Ecto neural progenitor cell (in vitro differentiated cells): ENCODE results near the gene ACOD1.
"Not testable (repeated sequence)": the region's sequence is repeated elsewhere in the genome, so short reads cannot be mapped to it uniquely, and the experiment has no call there.

Source experiments
- DNase-seq: peaks from one replicate; pipeline ENCODE4 v3.0.0-alpha.2; 2018; ENCODE audit warnings: low spot score

ACOD1 gene

DNA sequence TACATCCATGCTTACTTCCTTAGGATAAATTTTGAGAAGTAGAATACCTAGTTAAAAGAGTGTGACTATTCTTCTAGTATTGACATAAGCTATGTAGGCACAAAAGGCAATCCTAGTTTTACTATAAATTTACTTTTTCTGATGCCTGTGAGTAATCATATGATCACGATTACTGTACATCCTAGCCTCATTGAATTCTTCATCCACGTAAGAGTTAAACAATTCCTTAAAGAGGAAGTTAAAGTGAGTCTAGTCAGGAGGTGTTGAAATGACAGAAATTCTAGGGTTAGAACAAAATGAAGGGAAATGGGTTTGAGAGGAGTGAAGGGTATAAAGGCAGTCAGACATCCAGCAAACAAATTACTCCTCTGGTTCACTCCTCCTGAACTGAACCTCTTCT, at the start of gene ACOD1:
ACOD1 (plus strand) TSS at position 363 of the 400 bp plus-strand sequence. CDS start 48 bp downstream, outside the sequence.
- DNase-seq: no peak

DNA sequence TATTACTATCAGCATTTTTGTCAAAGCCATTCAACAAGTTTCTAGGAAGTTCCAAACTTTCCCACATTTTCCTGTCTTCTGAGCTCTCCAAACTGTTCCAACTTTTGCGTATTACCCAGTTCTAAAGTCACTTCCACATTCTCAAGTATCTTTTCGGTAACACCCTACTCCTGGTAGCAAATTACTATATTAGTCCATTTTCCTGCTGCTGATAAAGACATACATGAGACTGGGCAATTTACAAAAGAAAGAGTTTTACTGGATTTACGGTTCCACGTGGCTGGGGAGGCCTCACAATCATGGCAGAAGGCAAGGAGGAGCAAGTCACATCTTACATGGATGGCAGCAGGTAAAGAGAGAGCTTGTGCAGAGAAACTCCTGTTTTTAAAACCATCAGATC, 49.2 kb upstream of the ACOD1 start:
- DNase-seq: not testable (repeated sequence)

DNA sequence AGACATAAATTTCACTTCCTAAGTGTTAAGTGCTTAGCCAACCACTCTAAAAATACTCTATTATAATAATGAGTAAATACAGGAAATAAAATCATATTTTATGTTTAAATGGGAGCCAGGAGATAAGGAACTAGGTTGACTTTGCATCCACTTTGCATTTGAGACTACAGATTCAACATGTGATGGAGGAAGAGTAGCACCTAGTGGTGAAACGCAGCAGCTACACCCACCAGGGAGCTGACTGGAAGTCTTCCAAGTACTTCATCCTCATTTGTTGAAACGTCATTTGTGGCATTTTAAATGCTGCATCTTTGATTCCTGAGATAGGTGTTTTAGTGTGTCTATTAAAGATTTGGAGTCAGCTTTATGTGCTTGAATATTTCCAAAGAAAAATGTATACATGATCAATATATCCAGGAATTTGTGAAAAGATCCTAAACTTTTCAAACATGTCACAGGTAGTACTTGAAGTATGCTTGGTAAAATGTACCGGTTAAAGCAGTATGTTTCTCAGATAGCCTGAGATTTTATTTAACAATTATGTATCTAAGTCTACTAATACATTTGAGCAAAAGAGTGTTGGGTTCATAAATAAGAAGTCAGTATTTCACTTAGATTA, 44.7 kb upstream of the ACOD1 start:
- DNase-seq: peak; percentile 71

DNA sequence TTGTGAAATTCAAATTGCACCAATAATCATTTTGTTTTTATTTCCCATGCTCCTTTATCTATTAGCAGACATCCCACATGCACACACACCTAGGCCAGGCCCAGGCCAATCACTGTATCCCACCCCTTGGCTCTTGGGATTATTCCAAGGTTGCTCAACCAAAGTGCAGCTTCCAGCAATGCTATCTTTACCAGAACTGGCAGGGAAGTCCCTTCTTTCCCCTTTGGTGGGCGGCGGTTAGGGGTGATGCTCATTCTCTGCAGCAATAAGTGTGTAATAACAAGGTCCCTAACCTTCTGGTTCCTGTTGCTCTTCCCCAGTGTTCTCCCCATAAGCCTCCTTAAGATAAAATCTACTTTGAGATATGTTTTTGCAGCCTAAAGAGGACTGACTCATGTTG, 43.8 kb upstream of the ACOD1 start:
- DNase-seq: no peak

DNA sequence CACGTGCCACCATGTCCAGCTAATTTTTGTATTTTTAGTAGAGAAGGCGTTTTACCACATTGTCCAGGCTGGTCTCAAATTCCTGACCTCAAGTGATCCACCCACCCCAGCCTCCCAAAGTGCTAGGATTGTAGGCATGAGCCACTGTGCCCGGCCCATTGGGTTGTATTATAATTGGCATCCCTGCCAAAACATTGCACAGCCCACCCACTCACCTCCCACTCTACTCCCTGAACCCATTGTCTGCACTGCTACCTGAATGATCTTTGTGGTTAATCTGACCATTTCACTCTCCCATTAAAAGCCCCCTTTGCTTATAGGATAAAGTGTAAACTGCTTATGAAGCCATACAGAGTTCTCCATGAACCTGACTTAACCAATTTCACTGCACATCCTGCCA, 35.8 kb upstream of the ACOD1 start:
- DNase-seq: no peak

DNA sequence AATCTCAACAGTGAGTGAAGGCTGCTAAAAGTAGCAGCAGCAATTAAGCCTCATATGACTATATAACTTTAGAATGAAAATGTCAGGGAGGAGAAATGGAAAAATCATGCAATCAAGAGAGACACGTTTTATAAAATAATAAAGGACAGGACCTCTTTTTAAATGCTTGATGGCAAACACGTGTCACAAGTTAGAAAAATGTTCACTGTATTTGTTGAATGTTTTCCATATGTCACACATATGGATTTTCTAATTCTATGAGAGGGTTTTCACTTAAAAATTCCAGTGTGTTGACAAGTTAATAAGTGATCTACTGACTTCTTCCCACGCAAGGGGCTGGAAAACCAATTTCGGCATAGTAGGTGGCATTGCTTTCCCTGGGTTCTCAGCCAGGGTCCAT, 34.4 kb upstream of the ACOD1 start:
- DNase-seq: no peak

DNA sequence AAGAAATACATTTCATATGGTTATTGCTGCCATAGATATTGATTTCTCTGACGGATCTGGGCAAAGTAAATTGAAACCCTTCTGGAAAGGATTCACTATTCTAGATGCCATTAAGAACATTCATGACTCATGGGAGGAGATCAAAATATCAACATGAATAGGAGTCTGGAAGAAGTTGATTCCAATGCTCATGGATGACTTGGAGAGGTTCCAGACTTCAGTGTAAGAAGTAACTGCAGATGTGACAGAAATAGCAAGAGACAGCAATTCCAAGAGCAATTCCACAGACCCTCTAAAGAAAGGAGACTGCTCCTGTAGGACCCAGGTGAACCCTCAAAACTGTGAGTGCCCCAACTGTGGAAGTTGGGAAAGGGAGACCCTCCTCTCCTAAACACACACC, 31.2 kb upstream of the ACOD1 start:
- DNase-seq: no peak

DNA sequence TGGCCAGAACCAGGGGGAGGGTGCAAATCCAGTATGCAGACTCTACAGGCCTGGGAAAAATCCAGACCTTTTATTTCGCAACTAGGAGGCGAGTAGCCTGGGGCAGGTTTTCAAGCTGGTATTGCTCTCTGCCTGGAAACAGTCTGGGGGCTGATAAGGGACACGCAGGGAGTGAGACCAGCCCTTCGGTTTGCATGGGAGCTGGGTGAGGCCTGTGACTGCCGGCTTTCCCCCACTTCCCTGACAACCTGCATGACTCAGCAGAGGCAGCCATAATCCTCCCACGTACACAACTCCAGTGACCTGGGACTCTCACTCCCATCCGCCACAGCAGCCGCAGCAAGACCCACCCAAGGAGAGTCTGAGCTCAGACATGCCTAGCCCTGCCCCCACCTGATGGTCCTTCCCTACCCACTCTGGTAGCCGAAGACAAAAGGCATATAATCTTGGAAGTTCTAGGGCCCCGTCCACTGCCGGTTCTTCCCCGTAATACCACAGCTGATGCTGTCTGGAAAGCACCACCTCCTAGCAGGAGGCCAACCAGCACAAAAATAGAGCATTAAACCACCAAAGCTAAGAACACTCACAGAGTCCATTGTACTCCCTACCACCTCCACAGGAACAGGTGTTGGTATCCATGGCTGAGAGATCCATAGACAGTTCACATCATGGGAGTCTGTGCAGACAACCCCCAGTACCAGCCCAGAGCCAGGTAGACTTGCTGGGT, 30.4 kb upstream of the ACOD1 start:
- DNase-seq: not testable (repeated sequence)

DNA sequence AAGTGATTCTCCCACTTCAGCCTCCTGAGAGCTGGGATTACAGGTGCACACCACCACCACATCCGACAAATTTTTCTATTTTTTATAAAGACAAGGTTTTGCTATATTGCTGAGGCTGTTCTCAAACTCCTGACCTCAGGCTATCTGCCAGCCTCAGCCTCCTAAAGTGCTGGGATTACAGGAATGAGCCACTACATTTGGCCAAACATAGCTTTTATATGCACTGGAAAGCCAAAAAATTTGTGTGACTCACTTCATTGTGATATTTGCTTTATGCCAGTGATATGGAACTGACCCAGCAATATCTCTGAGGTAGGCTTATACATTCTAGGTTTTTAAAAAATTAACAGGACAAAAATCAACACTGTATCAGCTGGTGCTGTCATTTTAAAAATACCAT, 26.8 kb upstream of the ACOD1 start:
- no peak for DNase-seq

DNA sequence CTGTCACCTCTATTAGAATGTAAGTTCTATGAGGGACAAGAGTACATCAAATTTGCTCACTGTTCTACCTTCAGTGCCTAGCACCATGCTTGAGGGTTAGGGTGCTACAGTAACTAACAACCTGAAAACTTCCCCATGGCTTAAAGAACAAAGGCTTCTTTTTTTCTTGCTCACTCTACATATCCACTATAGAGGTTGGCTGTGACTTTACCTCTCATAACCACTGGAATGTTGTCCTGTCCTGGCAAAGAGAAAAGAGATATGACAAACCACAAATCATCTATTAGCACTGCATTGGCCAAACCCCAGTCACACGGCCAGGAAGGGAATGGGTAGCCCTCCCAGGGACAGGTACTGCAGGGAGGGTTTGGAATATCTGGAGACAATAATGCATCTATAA, 23.2 kb upstream of the ACOD1 start:
- DNase-seq: no peak

DNA sequence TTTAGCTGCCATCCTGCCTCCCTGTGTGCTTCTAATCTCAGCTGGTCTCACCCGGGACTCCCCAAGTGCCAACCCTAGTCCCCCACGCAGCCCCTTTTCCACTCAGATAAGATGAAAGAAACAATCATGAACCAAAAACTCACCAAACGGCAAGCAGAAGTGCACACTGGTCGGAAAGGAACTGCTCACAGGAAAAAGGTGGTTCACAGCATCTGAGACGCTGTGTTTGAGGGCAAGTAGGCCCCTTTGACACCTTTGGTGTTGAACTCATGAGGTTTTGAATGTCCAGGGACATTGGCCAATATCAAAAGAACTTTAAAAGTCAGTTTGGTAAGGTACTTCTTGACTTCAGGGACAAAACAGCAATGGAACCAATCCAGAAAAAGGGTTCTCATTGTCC, 20.4 kb upstream of the ACOD1 start:
- DNase-seq: no peak

DNA sequence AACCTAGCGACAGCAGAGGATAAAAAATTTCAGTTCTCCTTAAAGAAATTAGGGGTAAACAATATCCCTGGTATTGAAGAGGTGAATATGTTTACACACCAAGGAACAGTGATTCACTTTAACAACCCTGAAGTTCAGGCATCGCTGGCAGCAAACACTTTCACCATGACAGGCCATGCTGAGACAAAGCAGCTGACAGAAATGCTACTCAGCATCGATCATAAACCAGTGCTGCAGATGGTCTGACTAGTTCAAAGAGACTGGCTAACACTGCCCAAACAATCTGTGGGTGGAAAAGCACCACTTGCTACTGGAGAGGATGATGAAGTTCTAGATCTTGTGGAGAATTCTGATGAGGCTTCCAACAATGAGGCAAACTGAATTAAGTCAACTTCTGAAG, 19.9 kb upstream of the ACOD1 start:
- DNase-seq: no peak

DNA sequence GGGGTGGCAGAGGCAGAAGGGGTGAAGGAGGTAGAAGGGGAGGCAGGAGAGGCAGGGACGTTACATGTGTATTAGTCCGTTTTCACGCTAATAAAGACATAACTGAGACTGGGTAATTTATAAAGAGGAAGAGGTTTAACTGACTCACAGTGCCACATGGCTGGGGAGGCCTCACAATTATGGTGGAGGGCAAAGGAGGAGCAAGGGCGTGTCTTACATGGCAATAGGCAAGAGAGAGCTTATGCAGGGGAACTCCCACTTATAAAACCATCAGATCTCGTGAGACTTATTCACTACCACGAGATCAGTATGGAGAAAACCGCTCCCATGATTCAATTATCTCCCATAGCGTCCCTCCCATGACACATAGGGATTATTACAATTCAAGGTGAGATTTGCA, 19.0 kb upstream of the ACOD1 start:
- no peak for DNase-seq

DNA sequence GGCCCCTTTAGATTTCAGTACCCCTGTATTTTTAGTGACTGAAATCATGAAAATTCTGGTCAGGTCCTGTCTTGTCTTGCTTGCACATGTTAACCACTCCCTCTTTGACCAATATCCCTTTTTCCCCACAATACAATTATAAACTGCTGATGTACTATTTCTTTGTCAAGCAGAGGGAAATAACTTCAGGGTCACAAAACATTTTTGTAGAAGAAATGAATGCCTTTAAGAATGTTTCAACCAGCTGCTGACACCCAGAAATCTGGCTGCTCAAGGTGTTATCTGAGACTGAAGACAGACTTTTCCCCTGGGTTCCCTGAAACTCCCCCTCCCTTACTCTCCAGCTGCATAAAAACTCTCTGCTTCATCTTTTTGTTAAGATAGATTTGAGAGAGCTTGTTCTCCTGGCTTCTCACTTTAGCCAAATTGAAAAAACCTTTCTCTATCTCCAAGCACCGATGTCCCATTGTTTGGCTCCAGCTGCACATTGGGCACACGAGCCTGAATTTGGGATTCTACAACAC, 18.4 kb upstream of the ACOD1 start:
- no peak for DNase-seq

DNA sequence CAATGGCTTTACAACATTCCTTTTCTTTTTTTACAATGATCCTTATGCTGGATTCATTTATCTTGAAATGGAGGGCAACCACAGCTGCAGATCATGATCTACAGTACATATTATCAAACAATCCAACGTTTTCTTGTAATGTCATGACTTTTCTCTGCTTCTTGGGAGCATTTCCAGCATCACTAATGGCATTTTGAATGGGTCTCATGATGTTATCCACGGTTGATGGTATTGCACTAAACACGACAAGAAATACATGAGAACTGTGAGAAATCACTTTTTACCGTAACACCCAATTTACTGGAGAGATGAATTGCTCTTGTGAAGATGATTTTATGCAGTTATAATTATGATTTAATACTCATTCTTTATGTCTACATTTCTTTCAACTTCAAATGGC, 16.2 kb upstream of the ACOD1 start:
- no peak for DNase-seq

DNA sequence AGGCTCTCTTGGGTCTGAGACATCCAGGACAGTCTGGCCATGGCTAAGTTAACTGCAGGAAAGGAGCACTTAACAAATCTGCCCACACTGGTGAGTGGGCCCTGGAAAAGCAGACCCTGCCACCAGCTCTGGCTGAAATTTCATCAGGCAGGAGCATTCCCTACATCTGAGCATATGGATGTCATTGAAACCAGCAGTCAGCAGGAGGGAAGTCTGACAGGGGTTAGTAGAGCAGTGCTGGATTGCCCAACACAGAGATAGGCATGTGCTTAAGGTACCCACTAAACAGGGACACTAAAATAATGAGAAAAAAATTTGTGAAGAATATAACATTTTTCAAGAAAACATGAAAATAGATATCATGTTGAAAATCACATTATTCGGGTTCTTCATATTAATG, 13.6 kb upstream of the ACOD1 start:
- no peak for DNase-seq

DNA sequence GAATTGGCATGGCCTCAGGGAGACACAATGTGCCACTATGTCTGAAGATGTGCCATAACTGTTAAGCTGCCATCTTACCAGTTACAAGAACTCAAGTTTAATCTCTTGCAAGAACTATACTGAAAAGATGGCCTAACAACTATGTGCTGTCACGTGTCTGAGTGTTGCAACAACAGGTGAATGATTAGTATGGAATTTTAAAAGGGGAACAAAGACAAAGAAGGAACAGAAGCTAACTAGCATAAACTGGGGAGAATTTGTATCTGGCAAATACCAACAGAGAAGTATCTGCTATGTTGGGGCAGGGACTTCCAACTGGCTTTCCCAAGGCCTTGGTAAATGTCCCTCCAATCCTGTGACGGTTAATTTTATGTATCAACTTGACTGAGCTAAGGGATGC, 11.5 kb upstream of the ACOD1 start:
- DNase-seq: no peak

DNA sequence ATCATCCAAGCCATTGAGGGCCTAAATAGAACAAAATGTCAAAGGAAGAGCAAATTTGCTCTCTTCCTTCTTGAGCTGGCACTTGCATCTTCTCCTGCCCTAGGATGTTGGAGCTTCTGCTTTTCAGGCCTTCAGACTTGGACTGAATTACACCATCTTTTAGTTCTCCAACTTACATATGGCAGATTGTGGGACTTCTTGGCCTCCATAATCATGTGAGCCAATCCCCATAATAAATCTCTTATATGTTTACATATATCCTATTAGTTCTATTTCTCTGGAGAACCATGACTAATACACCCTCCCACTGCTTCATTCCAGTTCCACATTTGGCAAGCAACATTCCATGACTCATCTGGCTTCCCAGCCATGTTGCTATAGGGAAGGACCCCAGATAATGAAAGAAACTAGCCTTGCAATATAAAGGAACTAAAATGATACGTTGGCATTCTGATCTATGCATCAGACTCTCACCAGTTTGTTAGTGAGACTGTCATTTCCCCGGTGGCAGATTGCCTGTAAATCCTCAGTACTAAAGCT, 11.0 kb upstream of the ACOD1 start:
- DNase-seq: no peak

DNA sequence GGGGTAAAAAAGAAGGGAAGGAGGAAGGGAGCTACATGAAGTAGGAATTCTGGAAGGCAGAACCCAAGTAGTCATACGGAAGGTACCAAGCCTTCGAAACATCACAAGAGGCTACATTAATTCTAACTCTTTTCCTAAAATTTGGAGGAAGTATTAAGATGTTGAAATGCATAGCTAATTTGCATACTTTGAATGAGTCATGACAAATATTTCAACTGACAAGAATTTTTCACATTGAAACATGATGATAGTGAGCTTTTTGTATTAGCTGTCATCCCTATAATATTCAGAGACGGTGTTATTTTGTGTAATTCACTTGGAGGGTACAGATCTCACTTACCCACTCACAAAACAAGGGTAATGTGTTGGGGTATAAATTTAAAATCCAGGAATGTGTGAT, 9.1 kb upstream of the ACOD1 start:
- no peak for DNase-seq

DNA sequence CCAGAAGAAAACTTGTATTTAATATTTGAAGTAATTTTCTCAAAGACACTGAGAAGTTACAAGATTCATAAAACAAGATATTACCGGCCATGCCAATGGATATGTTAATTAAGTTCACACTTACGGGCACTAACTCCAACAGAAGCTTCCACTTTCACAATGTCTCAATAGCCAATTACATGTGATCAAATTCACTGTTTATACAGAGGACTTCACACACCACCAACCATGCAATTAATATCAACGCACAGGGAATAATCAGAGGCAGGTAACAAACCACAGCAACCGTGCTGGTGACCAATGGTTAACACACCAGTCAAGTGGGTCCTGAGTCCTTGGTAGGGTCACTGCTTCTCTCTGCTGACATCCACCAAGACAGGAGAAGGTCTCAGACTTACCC, 5.9 kb upstream of the ACOD1 start:
- DNase-seq: no peak

DNA sequence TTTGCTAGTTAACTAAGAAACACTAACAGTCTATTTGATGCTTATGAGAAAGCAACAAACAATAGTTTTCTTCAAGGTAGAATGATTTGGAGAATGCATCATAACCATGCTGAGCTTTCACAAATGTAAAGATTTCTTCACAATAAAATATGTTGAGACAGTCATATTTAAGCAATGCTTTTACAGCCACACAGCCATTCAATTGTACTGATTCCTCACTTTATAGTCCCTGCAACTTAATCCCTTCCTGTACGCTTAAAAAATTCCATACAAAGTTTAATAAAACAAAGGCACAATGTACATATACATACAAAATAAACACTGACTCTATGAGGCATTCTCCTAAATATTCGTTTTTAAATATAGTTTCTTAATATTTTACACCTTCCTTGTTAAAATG, 4.7 kb upstream of the ACOD1 start:
- no peak for DNase-seq

DNA sequence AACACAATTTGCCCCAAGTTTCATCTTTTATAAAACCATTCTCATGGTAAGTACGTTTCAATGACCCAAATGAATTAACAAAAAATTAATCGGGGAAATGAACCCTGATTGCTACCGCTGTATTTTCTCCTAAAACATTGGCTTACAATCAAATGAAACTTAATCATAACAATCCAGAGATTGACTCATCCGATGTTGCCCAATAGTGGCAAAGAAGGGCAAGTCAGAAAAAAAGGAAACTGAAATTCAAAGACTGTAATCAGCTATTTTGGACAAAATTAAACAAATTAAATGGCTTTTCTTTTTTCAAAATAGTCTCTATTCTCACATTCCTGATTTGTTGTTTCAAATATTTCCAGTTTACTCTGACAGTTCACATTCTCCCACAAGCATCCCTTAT, 3.9 kb upstream of the ACOD1 start:
- DNase-seq: no peak

DNA sequence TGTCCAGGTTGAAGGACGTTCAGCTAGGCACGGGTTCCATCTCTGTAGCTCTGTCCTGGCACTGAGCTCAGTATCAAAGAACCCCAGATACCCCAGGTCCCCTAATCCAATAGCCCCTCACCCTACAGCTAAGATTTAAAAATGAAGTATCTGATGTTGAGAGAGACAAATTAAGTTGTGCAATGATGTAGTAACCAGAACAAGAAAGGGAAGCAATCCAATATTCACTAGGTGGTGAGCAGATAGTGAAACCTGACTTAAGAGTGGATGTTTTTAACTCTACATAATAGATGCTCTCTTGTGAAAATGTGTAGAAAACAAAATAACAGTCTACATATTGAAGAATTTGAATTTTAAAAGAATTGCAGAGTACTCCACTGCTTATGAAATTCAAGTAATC, 1.8 kb downstream of the ACOD1 start:
- DNase-seq: no peak

DNA sequence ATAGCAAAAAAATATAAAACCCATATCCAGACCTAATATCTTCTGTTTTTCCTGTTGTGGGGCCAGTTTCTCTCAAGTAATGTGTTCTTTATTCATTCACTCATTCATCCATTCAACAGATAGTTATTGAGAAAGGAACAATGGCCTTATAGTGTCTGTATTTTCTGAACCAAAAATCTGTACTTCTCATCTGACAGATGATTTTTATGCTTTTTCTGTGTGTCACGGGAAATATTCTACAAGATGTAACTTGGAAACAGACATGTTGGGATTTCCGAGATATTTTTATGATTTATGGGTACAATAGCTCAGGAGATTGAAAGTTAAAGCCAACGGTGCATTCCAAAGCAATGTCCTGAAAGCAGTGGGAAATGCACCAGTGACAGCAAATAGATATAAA, 5.7 kb downstream of the ACOD1 start:
- DNase-seq: no peak
